Kidney (tissue), 14 donors: ENCODE measurements around the gene FBXL16. TPM values are rescaled to one million over a fixed set of nuclear protein-coding genes. Genes with fewer than 3 reads are reported as not detected.

ENCODE experiments used
- DNase-seq, 5 donors: peaks; one replicate each; pipeline ENCODE4 v3.0.0-alpha.2; 2013 to 2020
- FAIRE-seq: peaks from 2 replicates; lab custom pipeline; 2012; peaks lifted over from hg19 to GRCh38; lab: Jason Lieb, UNC
- H3K27ac ChIP-seq, 2 donors: one replicate each; pipeline ENCODE4 v1.7.0; 2013; ENCODE audit warnings: low read depth in 2 of 2, low read length in 2 of 2, inconsistent platforms in 1 of 2
- H3K27me3 ChIP-seq: one replicate; pipeline ENCODE4 v1.7.1; 2013; ENCODE audit warnings: low read length, inconsistent platforms; ENCODE audit not compliant: control insufficient read depth, insufficient read depth
- H3K36me3 ChIP-seq, 3 donors: one replicate each; pipeline versions ENCODE4 v1.7.0 to v1.7.1; 2013; ENCODE audit warnings: low read length in 3 of 3, control low read depth in 1 of 3, inconsistent platforms in 1 of 3; ENCODE audit not compliant: insufficient read depth in 3 of 3, control insufficient read depth in 2 of 3
- H3K4me1 ChIP-seq, 3 donors: one replicate each; pipeline versions ENCODE4 v1.7.0 to v1.7.1; 2013; ENCODE audit warnings: low read length in 3 of 3, inconsistent platforms in 1 of 3, low read depth in 1 of 3; ENCODE audit not compliant: control insufficient read depth in 2 of 3, insufficient read depth in 2 of 3
- H3K4me3 ChIP-seq, 3 donors: one replicate each; pipeline versions ENCODE4 v1.7.0 to v1.8.1; 2013; ENCODE audit warnings: low read length in 3 of 3, control low read depth in 1 of 3, inconsistent platforms in 1 of 3
- H3K9ac ChIP-seq, 3 donors: one replicate each; pipeline versions ENCODE4 v1.7.0 to v1.7.1; 2013; ENCODE audit warnings: low read length in 3 of 3, control low read depth in 1 of 3, inconsistent platforms in 1 of 3
- H3K9me3 ChIP-seq, 3 donors: one replicate each; pipeline versions ENCODE4 v1.7.0 to v1.7.1; 2013; ENCODE audit warnings: low read length in 3 of 3, control low read depth in 1 of 3, inconsistent platforms in 1 of 3; ENCODE audit not compliant: control insufficient read depth in 2 of 3, insufficient read depth in 1 of 3
- CTCF ChIP-seq: IDR thresholded peaks from 3 replicates; pipeline ENCODE4 v1.5.1; 2012; ENCODE audit warnings: mild to moderate bottlenecking, moderate library complexity, borderline replicate concordance; ENCODE audit not compliant: insufficient read depth; ENCODE audit errors: extremely low read depth
- intact Hi-C: fragments of 100-400 bp; cut with DNase I; formaldehyde crosslinking; loops from one replicate; pipeline ENCODE4 v1.11.1; 2022
- polyA plus RNA-seq: library from polyadenylated mRNA; stranded (reverse); fragments of 350-450 nt; fragmentation: Illumina TruSeq; extraction: RNeasy Lipid Tissue Mini Kit (QIAGEN cat#74804); gene quantifications from one replicate; pipeline ENCODE4 v1.2.3, GENCODE V29; 2014; ENCODE audit warnings: low read depth, low replicate concordance; ENCODE audit not compliant: insufficient read depth
- total RNA-seq: library from RNA; stranded (reverse); fragmentation: NEBNext Ultra II Directional; extraction: Animal tissue kit (Norgen Biotek cat#: 25700); gene quantifications from one replicate; pipeline ENCODE4 v1.2.1, GENCODE V29; 2021
- donor health status: control.
- donor health status: control.
- donor health status: control.
- donor health status: control.
- donor health status: control.
- donor health status: DM: yes; HTN: yes; CAD: no.
- donor health status: Normal renal cell carcinoma (clear cell type).

FBXL16 gene
- total and polyA plus RNA-seq, 2 donors from 2014 or later: 12.0 to 44.9 TPM

DNA sequence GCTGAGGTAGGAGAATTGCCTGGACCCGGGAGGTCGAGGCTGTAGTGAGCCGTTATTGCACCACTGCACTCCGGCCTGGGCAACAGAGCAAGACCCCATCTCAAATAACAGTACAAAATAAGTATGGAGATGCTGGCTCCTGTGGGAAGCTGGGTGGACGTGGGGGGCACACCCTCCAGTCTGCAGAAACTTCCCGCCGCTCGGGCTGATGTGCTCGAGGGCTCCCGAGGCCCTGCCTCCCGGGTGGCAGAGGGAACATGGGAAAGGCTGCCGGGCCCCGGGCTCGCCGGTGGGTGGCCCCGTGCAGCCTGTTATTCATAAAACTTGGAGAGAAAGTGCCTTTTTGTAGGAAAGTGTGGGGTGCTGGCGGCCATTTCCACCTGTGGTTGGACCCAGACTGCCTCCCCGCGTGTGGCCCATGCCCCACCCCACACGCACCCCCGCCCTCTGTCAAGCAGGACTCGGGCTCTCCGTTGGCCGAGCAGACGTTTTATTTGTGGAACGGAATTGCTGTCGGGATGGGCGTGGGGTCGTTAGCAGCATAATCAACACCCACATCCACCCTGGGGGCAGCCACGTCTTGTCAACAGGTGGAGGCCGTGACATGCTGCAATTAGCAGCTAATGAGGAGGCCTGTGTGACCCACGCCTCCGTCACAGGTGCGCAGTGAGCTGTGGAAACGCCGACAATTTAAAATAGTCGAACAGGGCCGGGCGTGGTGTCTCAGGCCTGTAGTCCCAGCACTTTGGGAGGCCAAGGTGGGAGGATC is 42.6 kb upstream of the FBXL16 start:
- DNase-seq (peak in 1 of 5 donors; percentile 43), FAIRE-seq (no peak)
- Histone ChIP-seq H3K4me1 (no peaks in the 10 kb centered on the region), H3K27me3 (no peaks in the 10 kb centered on the region), H3K27ac (no peak overlapping the region), H3K9me3 (no peaks in the 10 kb centered on the region), H3K4me3 (no peak overlapping the region), H3K9ac (no peak overlapping the region), H3K36me3 (no peaks in the 10 kb centered on the region)
- intact Hi-C loops: no loop called here
- TF ChIP-seq CTCF: no peak

DNA sequence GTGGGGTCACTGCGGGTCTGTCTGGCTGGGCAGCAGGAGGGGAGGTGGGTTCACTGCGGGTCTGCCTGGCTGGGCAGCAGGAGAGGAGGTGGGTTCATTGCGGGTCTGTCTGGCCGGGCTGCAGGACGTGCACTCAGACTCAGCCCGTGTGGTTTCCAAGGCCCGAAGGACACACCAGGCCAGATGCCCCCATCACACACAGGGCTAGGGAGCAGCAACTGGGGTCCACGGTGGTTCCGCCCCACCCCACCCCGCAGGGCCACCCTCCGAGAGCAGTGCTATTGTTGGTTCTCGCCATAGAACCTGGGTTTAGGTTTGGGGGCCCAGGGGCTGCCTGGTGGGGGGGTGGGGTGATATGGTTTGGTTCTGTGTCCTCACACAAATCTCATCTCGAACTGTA is 41.0 kb upstream of the FBXL16 start:
- FAIRE-seq: no peak
- no peaks in the 10 kb centered on the region for H3K27me3 ChIP-seq
- intact Hi-C loops: no loop called here
- TF ChIP-seq CTCF: no peak
- peak in 1 of 5 donors; percentile 38 for DNase-seq
- H3K36me3 ChIP-seq: no peaks in the 10 kb centered on the region
- H3K27ac ChIP-seq: no peak overlapping the region
- H3K9ac ChIP-seq: no peak overlapping the region
- H3K4me1 ChIP-seq: no peaks in the 10 kb centered on the region
- H3K4me3 ChIP-seq: no peak overlapping the region
- no peaks in the 10 kb centered on the region for H3K9me3 ChIP-seq

- Histone ChIP-seq H3K36me3 (no peaks in the 10 kb centered on the region), H3K4me1 (peaks cover 0 to 3% (median 0%) of the 10 kb centered on the region in 3 donors), H3K9me3 (no peaks in the 10 kb centered on the region), H3K4me3 (no peak overlapping the region), H3K9ac (no peak overlapping the region), H3K27ac (no peak overlapping the region), H3K27me3 (no peaks in the 10 kb centered on the region)
- DNase-seq (peak in 3 of 5 donors; percentile 54 to 68 (median 64)), FAIRE-seq (no peak)
- peak; percentile 38 for TF ChIP-seq CTCF
- intact Hi-C loops: no loop called here
Measured at GRCh38 chr16:745739-746138, 40.1 kb upstream of the FBXL16 start.
